VCaP (cell line): ENCODE results near the gene TCL1A.

Experiments used
- H3K27ac ChIP-seq: fragments of 450-650 bp; 2 replicates; pipeline ENCODE4 v1.5.1; 2017
- TF ChIP-seq, protein P1 (sequence below): fragments of 450-650 bp; conservative IDR thresholded peaks from 2 replicates; pipeline ENCODE4 v1.5.1; 2017; ENCODE audit warnings: mild to moderate bottlenecking, moderate library complexity

Gene TCL1A

GRCh38 chr14:95725685-95726336, 11.9 kb upstream of the TCL1A start:
- TF ChIP-seq, protein P1, sequence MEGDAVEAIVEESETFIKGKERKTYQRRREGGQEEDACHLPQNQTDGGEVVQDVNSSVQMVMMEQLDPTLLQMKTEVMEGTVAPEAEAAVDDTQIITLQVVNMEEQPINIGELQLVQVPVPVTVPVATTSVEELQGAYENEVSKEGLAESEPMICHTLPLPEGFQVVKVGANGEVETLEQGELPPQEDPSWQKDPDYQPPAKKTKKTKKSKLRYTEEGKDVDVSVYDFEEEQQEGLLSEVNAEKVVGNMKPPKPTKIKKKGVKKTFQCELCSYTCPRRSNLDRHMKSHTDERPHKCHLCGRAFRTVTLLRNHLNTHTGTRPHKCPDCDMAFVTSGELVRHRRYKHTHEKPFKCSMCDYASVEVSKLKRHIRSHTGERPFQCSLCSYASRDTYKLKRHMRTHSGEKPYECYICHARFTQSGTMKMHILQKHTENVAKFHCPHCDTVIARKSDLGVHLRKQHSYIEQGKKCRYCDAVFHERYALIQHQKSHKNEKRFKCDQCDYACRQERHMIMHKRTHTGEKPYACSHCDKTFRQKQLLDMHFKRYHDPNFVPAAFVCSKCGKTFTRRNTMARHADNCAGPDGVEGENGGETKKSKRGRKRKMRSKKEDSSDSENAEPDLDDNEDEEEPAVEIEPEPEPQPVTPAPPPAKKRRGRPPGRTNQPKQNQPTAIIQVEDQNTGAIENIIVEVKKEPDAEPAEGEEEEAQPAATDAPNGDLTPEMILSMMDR, result no peak
- no peak overlapping the region for H3K27ac ChIP-seq

- H3K27ac ChIP-seq, result no peak overlapping the region
- TF ChIP-seq, protein P1, result no peak
These were observed 8.7 kb upstream of the TCL1A start for GRCh38 chr14:95722525-95723190.

- H3K27ac ChIP-seq, result no peak overlapping the region
- TF ChIP-seq, protein P1, result no peak
These were observed 1.5 kb downstream of the TCL1A start for GRCh38 chr14:95712398-95712797.

DNA sequence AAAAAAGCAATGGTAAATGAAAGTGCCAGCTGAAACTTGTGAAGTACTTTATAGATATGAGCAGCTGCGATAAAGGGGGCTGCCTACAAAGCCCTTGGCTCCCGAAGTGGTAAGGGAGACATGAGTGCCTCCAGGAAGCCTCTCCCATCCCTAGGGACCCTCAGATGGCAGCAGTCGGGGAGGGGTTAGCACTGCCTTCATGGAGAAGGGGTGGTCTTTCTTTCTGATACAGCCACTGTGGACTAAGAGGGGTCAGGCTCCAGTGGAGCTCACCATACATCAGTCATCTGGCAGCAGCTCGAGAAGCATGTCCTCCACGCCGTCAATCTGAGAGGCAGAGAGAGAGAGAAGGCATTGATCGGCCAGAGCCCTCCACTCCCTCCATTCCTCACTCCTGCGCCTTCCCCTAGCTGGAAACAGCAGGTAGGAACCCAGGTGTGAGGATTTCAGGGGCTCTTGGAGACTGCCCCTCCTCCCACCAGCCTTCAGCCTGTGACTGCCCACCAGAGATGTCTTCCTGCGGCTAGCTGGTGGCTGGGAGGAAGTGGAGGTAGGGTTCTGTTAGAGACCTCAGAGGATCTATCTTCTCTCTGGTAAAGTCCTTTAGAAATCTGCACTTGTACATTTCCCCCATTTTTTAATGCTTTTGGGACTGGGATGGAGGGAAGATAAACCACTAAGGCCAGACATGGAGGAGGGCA, 2.3 kb downstream of the TCL1A start:
- TF ChIP-seq, protein P1, result no peak
- no peak overlapping the region for H3K27ac ChIP-seq

DNA sequence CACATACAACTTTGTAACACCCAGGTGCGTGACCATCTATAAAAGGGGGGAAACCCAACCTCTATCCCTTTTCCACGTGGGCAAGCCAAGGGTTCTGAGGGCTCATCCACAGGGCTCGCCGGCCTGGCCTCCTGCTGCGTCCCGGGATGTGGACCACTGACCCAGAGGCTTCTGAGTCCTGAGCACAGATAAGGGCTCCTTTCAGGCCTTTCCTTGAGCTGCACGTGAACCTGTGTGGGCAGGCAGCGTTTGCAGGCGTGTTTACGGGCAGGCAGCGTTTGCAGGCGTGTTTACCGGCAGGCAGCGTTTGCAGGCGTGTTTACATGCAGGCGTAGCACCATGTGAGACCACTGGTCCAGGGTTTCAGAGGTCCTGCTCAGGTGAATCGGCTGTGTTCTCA, 3.8 kb downstream of the TCL1A start:
- TF ChIP-seq, protein P1, result no peak
- H3K27ac ChIP-seq, result no peak overlapping the region

DNA sequence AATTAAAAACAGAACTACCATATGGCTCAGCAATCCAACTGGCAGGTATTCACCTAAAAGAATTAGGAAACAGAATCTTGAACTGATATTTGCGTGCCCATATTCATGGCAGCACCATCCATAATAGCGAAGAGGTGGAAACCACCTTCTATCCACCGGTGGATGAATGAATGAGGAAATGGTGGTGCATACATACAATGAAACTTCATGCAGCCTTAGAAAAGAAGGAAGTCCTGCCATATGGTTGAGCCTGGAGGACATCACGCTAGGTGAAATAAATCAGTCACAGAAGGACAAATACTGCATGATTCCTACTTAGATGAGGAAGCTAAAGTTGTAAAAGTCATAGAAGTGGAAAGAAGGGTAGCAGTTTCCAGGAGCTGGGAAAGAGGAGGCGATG, 6.6 kb downstream of the TCL1A start:
- TF ChIP-seq, protein P1, result no peak

DNA sequence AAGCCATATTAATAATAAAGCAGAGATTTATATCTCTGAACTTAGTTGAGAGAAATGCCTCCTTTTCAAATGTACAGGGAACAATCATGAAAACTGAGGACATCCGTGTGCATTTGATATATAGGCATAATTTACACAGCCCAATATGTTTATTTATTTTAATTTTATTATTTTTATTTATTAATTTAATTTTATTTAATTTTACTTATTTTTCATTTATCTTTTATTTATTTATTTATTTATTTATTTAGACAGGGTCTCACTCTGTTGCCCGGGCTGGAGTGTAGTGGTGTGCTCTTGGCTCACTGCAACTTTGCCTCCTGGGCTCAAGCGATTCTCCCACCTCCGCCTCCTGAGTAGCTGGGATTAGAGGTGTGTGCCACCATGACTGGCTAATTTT, 8.4 kb downstream of the TCL1A start:
- TF ChIP-seq, protein P1, result no peak
- H3K27ac ChIP-seq, result no peak overlapping the region

More for the DNA sequence above, 6.6 kb downstream of the TCL1A start:
- no peak overlapping the region for H3K27ac ChIP-seq
